Left lung (tissue), 10 donors: ENCODE measurements around the gene TCAP. TPM values are rescaled to one million over a fixed set of nuclear protein-coding genes. Genes with fewer than 3 reads are reported as not detected.
A peak's percentile ranks its signal among the peaks of the same experiment; 100 is the strongest.

ENCODE experiments used
- ATAC-seq: fragments of 200-7000 bp; cut with Tn5 transposase; one replicate; pipeline ENCODE4 v1.9.1; 2020; ENCODE audit warnings: moderate library complexity
- DNase-seq, 4 donors: peaks; one replicate each; pipeline ENCODE4 v3.0.0-alpha.2; 2013 to 2020
- H3K27ac ChIP-seq, 2 donors: fragments of 200-600 bp; sonication (generic) in 1 of 2; one replicate each; pipeline versions ENCODE4 v1.5.0 to v1.8.0; 2020 to 2021
- H3K27me3 ChIP-seq, 2 donors: fragments of 200-600 bp; sonication (generic) in 1 of 2; one replicate each; pipeline versions ENCODE4 v1.5.0 to v1.8.0; 2020 to 2021
- H3K36me3 ChIP-seq, 2 donors: fragments of 200-600 bp; sonication (generic) in 1 of 2; one replicate each; pipeline versions ENCODE4 v1.5.0 to v1.8.0; 2020 to 2021
- H3K4me1 ChIP-seq, 2 donors: fragments of 200-600 bp; one replicate each; pipeline ENCODE4 v1.8.0; 2021
- H3K4me3 ChIP-seq, 2 donors: fragments of 200-600 bp; sonication (generic) in 1 of 2; one replicate each; pipeline versions ENCODE4 v1.5.0 to v1.8.0; 2020 to 2021; ENCODE audit warnings: mild to moderate bottlenecking in 1 of 2
- H3K9me3 ChIP-seq, 2 donors: fragments of 200-600 bp; sonication (generic) in 1 of 2; one replicate each; pipeline versions ENCODE4 v1.5.0 to v1.8.0; 2020 to 2021
- CTCF ChIP-seq, 2 donors: fragments of 200-600 bp; sonication (generic) in 1 of 2; IDR thresholded peaks; one replicate each; pipeline versions ENCODE4 v1.5.0 to v1.8.0; 2021; ENCODE audit warnings: antibody characterized with exemption in 2 of 2
- intact Hi-C, 2 donors: fragments of 100-400 bp; cut with DNase I; formaldehyde crosslinking; loops; one replicate each; pipeline versions ENCODE4 v1.11.2 to v1.14.2; 2022
- polyA plus RNA-seq, 6 donors: library from polyadenylated mRNA; unstranded; fragments of 120-200 nt; gene quantifications; one replicate each; pipeline ENCODE4 v1.2.1, GENCODE V29; 2013; ENCODE audit not compliant: insufficient read length in 6 of 6
- total RNA-seq, 2 donors: library from RNA; stranded (reverse); fragmentation: NEBNext Ultra II Directional; extraction: Animal tissue kit (Norgen Biotek cat#: 25700); gene quantifications; one replicate each; pipeline ENCODE4 v1.2.1, GENCODE V29; 2021
- donor health status: DM: no; HTN: yes; CAD: no.
- donor health status: DM: no; HTN: no; CAD: no.

The TCAP gene
- total and polyA plus RNA-seq, 8 donors, result 1.3 to 2.6 (median 1.8) TPM

- peak; percentile 11 for ATAC-seq
- Histone ChIP-seq H3K4me1 (peaks cover 0 to 26% of the 10 kb centered on the region in 2 donors), H3K9me3 (no peaks in the 10 kb centered on the region), H3K36me3 (no peaks in the 10 kb centered on the region), H3K27me3 (peaks cover 0 to 71% of the 10 kb centered on the region in 2 donors), H3K27ac (peak overlapping the region in 1 of 2 donors; percentile 60), H3K4me3 (peak overlapping the region; percentile 35 to 43)
- no peak for DNase-seq
- intact Hi-C loops, result no loop called here
- TF ChIP-seq CTCF (IDR thresholded peaks at IDR 0.05), result no peak
These were observed 46.8 kb upstream of the TCAP start for GRCh38 chr17:39618246-39618913.

- Histone ChIP-seq H3K36me3 (no peaks in the 10 kb centered on the region), H3K4me1 (peaks cover 0 to 31% of the 10 kb centered on the region in 2 donors), H3K9me3 (no peaks in the 10 kb centered on the region), H3K27me3 (peaks cover 0 to 63% of the 10 kb centered on the region in 2 donors), H3K4me3 (peak overlapping the region; percentile 35 to 43), H3K27ac (no peak overlapping the region)
- ATAC-seq (no peak), DNase-seq (no peak)
- intact Hi-C loops, result no loop called here
- TF ChIP-seq CTCF (IDR thresholded peaks at IDR 0.05), result no peak
These were observed 46.0 kb upstream of the TCAP start for GRCh38 chr17:39618956-39619785.

- H3K9me3 ChIP-seq, result no peaks in the 10 kb centered on the region
- intact Hi-C loops, result loop anchor here in 1 of 2 donors (5.0 kb wide), 1 partner anchor 72 kb away; no protein-coding TSS in a partner anchor
- no peak overlapping the region for H3K27ac ChIP-seq
- no peak for ATAC-seq
- H3K27me3 ChIP-seq, result peaks cover 0 to 61% of the 10 kb centered on the region in 2 donors
- TF ChIP-seq CTCF (IDR thresholded peaks at IDR 0.05), result no peak
- H3K4me3 ChIP-seq, result no peak overlapping the region
- peaks cover 0 to 31% of the 10 kb centered on the region in 2 donors for H3K4me1 ChIP-seq
- no peak for DNase-seq
- H3K36me3 ChIP-seq, result no peaks in the 10 kb centered on the region
These were observed 45.4 kb upstream of the TCAP start for GRCh38 chr17:39619786-39620101.

GRCh38 chr17:39621523-39622379 is 43.4 kb upstream of the TCAP start:
- Histone ChIP-seq H3K4me3 (no peak overlapping the region), H3K36me3 (no peaks in the 10 kb centered on the region), H3K27me3 (peaks cover 5 to 62% of the 10 kb centered on the region in 2 donors), H3K4me1 (peaks cover 0 to 35% of the 10 kb centered on the region in 2 donors), H3K27ac (peak overlapping the region in 1 of 2 donors; percentile 8), H3K9me3 (no peaks in the 10 kb centered on the region)
- TF ChIP-seq CTCF (IDR thresholded peaks at IDR 0.05), result peak; percentile 99 to 100
- intact Hi-C loops, result loop anchor here in 1 of 2 donors (5.0 kb wide), 1 partner anchor 74 kb away; no protein-coding TSS in a partner anchor
- ATAC-seq (peak; percentile 88), DNase-seq (peak; percentile 83 to 96 (median 88))
